CD14-positive monocyte (primary cell): Measurements from ENCODE around the gene USP34. TPM values are rescaled to one million over a fixed set of nuclear protein-coding genes. Genes with fewer than 3 reads are reported as not detected.
A peak's percentile ranks its signal among the peaks of the same experiment; 100 is the strongest.

Experiments
- DNase-seq, 3 donors: peaks; one replicate each; pipeline ENCODE4 v3.0.0-alpha.2; 2011 to 2022
- H2AFZ ChIP-seq: 2 replicates; pipeline ENCODE4 v1.6.0; 2012; ENCODE audit warnings: mild to moderate bottlenecking, low read depth, low read length, inconsistent platforms; ENCODE audit not compliant: insufficient read depth, poor library complexity, severe bottlenecking
- H3K27ac ChIP-seq, 2 donors: 1 replicate in 1 of 2; 2 replicates in 1 of 2; pipeline ENCODE4 v1.5.1; 2012 to 2013; ENCODE audit warnings: low read length in 2 of 2, control low read depth in 1 of 2, inconsistent platforms in 1 of 2, low read depth in 1 of 2, mild to moderate bottlenecking in 1 of 2
- H3K27me3 ChIP-seq, 2 donors: one replicate each; pipeline versions ENCODE4 v1.6.0 to v1.6.1; 2011 to 2013; ENCODE audit warnings: low read length in 2 of 2; ENCODE audit not compliant: control insufficient read depth in 2 of 2, insufficient read depth in 2 of 2
- H3K36me3 ChIP-seq, 2 donors: replicated peaks in 1 of 2; 1 replicate in 1 of 2; 2 replicates in 1 of 2; pipeline versions ENCODE4 v1.5.1 to v1.6.1; 2012 to 2013; ENCODE audit warnings: low read length in 2 of 2, control low read depth in 1 of 2, inconsistent platforms in 1 of 2, mild to moderate bottlenecking in 1 of 2; ENCODE audit not compliant: insufficient read depth in 2 of 2, control insufficient read depth in 1 of 2
- H3K4me1 ChIP-seq, 2 donors: 1 replicate in 1 of 2; 2 replicates in 1 of 2; pipeline versions ENCODE4 v1.5.1 to v1.6.1; 2012 to 2013; ENCODE audit warnings: low read length in 2 of 2, control low read depth in 1 of 2, inconsistent platforms in 1 of 2, mild to moderate bottlenecking in 1 of 2, moderate library complexity in 1 of 2; ENCODE audit not compliant: insufficient read depth in 2 of 2, control insufficient read depth in 1 of 2
- H3K4me2 ChIP-seq: replicated peaks from 2 replicates; pipeline ENCODE3; 2012; ENCODE audit warnings: low read length, moderate library complexity, mild to moderate bottlenecking; ENCODE audit not compliant: poor library complexity, severe bottlenecking; ENCODE audit errors: extremely low read depth
- H3K4me3 ChIP-seq, 3 experiments: fragments of 200-600 bp in 1 of 3; sonication (generic) in 1 of 3; replicated peaks in 1 of 3; 1 replicate in 2 of 3; 2 replicates in 1 of 3; pipeline ENCODE4 v1.5.1; 2011 to 2013; ENCODE audit warnings: low read length in 3 of 3, mild to moderate bottlenecking in 3 of 3, control low read depth in 2 of 3, low read depth in 2 of 3, inconsistent platforms in 1 of 3, moderate library complexity in 1 of 3
- H3K79me2 ChIP-seq: 2 replicates; pipeline ENCODE4 v1.6.0; 2012; ENCODE audit warnings: mild to moderate bottlenecking, control low read depth, inconsistent platforms, low read length, moderate library complexity; ENCODE audit not compliant: insufficient read depth
- H3K9ac ChIP-seq: 2 replicates; pipeline ENCODE4 v1.6.0; 2017; ENCODE audit warnings: low read length, mild to moderate bottlenecking; ENCODE audit not compliant: insufficient read depth, poor library complexity, severe bottlenecking
- H3K9me3 ChIP-seq, 2 donors: replicated peaks in 1 of 2; 1 replicate in 1 of 2; 2 replicates in 1 of 2; pipeline versions ENCODE4 v1.5.1 to v1.6.1; 2012 to 2013; ENCODE audit warnings: low read length in 2 of 2, control low read depth in 1 of 2; ENCODE audit not compliant: control insufficient read depth in 1 of 2, insufficient read depth in 1 of 2
- H4K20me1 ChIP-seq: 2 replicates; pipeline ENCODE4 v1.6.0; 2012; ENCODE audit warnings: mild to moderate bottlenecking, low read length, control low read depth, moderate library complexity; ENCODE audit not compliant: insufficient read depth
- H3K27ac Mint-ChIP-seq, 7 donors: one replicate each; pipeline ENCODE4 v1.8.0; 2020; ENCODE audit warnings: mild to moderate bottlenecking in 7 of 7, mixed read lengths in 7 of 7, moderate library complexity in 6 of 7, inconsistent platforms in 2 of 7
- H3K27me3 Mint-ChIP-seq, 3 donors: one replicate each; pipeline ENCODE4 v1.8.0; 2021 to 2022; ENCODE audit warnings: low read depth in 3 of 3, mild to moderate bottlenecking in 3 of 3, mixed read lengths in 3 of 3, moderate library complexity in 3 of 3, inconsistent platforms in 1 of 3
- H3K36me3 Mint-ChIP-seq, 2 donors: one replicate each; pipeline ENCODE4 v1.8.0; 2020; ENCODE audit warnings: mixed read lengths in 2 of 2, inconsistent platforms in 1 of 2, mild to moderate bottlenecking in 1 of 2
- H3K4me1 Mint-ChIP-seq: one replicate; pipeline ENCODE4 v1.8.0; 2020; ENCODE audit warnings: mild to moderate bottlenecking, mixed read lengths
- H3K4me3 Mint-ChIP-seq, 2 donors: one replicate each; pipeline ENCODE4 v1.8.0; 2020; ENCODE audit warnings: mild to moderate bottlenecking in 2 of 2, mixed read lengths in 2 of 2, moderate library complexity in 1 of 2
- H3K9me3 Mint-ChIP-seq, 7 donors: one replicate each; pipeline ENCODE4 v1.8.0; 2020 to 2022; ENCODE audit warnings: mixed read lengths in 7 of 7, mild to moderate bottlenecking in 6 of 7, moderate library complexity in 6 of 7, inconsistent platforms in 2 of 7
- WGBS: methylation state at CpG from one replicate; pipeline ENCODE4 v1.1.5; 2013; ENCODE audit warnings: missing lambda C conversion rate; ENCODE audit not compliant: insufficient coverage; 5-methylcytosine and 5-hydroxymethylcytosine counted together
- intact Hi-C, 2 donors: fragments of 100-400 bp; cut with micrococcal nuclease; formaldehyde crosslinking; loops; one replicate each; pipeline versions ENCODE4 v1.15.0 to v1.15.1; 2023
- polyA plus RNA-seq, 3 donors: library from polyadenylated mRNA; depleted of rRNA in 1 of 3; unstranded in 2 of 3; stranded (reverse) in 1 of 3; fragments of 300-500 nt in 2 of 3; fragments of >200 nt in 1 of 3; fragmentation: Illumina TruSeq in 2 of 3; gene quantifications; 1 replicate in 2 of 3; 2 replicates in 1 of 3; pipeline ENCODE4 v1.2.3, GENCODE V29; 2012 to 2021
- TF ChIP-seq, protein P1 (sequence below): fragments of 200-600 bp; IDR thresholded peaks from one replicate; pipeline ENCODE4 v1.8.0; 2022; ENCODE audit warnings: antibody characterized with exemption, mild to moderate bottlenecking

USP34 gene
- polyA plus RNA-seq, 3 donors, result 2.8 to 47.2 (median 5.9) TPM

DNA sequence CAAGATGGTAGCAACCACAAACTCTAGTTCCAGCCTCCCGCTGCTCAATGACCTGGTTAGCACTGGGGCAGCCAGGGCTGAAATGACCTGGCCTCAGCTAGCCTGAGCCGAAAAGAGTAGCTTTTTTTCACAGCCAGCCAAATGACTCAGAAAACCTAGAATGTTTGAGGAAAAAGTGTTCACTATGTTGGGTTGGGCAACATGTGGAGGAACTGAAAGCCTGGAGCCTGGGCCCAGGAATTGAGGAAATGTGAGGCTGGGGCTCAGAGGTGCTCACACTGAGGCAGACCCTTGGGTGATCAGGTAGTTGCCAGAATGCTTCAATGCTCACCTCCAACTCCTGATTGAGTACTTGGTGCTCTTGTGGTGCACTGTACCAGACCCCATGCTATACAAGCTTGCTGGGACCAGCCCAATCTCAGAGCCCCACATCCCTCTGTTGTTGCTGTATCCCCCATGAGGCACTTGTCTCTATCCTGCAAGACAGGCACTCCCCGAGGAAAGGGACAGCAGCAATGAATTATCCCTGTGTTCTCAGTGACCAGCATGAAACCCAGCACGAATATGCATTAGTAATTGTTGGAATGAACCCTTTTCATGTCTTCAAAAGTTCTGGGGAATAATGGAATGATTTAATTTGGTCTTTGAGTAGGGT, 116.2 kb downstream of the USP34 start:
- Histone ChIP-seq H3K36me3 (peaks cover 11 to 35% of the 10 kb centered on the region in 2 donors), H3K79me2 (peaks cover 12% of the 10 kb centered on the region), H3K4me1 (peaks cover 7 to 20% of the 10 kb centered on the region in 2 donors), H3K4me2 (no peak overlapping the region), H3K4me3 (no peak overlapping the region), H4K20me1 (peaks cover 43% of the 10 kb centered on the region), H3K27ac (peak overlapping the region; percentile 24 to 54), H3K9me3 (no peaks in the 10 kb centered on the region), H3K27me3 (no peaks in the 10 kb centered on the region), H2AFZ (no peak overlapping the region), H3K9ac (no peak overlapping the region)
- peaks cover 0 to 6% (median 3%) of the 10 kb centered on the region in 7 donors for H3K9me3 Mint-ChIP-seq
- intact Hi-C loops, result no loop called here
- H3K4me3 Mint-ChIP-seq, result no peak overlapping the region
- DNase-seq, result peak; percentile 10 to 50 (median 11)
- 69% methylated on average over 3 of the region's 4 CpGs for WGBS
- H3K36me3 Mint-ChIP-seq, result peaks cover 36 to 51% of the 10 kb centered on the region in 2 donors
- TF ChIP-seq, protein P1, sequence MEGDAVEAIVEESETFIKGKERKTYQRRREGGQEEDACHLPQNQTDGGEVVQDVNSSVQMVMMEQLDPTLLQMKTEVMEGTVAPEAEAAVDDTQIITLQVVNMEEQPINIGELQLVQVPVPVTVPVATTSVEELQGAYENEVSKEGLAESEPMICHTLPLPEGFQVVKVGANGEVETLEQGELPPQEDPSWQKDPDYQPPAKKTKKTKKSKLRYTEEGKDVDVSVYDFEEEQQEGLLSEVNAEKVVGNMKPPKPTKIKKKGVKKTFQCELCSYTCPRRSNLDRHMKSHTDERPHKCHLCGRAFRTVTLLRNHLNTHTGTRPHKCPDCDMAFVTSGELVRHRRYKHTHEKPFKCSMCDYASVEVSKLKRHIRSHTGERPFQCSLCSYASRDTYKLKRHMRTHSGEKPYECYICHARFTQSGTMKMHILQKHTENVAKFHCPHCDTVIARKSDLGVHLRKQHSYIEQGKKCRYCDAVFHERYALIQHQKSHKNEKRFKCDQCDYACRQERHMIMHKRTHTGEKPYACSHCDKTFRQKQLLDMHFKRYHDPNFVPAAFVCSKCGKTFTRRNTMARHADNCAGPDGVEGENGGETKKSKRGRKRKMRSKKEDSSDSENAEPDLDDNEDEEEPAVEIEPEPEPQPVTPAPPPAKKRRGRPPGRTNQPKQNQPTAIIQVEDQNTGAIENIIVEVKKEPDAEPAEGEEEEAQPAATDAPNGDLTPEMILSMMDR, result no peak
- peaks cover 35% of the 10 kb centered on the region for H3K4me1 Mint-ChIP-seq
- H3K27ac Mint-ChIP-seq, result peak overlapping the region in 3 of 7 donors; percentile 7 to 59 (median 53)
- peaks cover 0 to 3% (median 0%) of the 10 kb centered on the region in 3 donors for H3K27me3 Mint-ChIP-seq

DNA sequence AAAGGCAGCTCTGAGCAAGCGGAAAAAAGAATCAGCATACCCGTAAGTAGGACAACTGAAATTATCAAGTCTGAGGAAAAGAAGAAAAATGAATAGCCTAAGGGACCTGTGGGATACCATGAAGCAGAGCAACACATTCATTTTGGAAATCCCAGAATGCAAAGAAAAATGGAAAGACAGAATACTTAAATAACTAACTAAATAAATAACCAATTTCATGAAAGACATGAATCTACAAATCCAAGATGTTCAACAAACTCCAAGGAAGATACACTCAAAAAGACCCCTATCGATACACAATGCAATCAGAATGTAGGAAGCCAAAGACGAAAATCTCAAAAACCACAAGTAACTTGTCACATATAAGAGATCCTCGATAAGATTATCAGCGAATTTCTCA, 117.0 kb downstream of the USP34 start:
- Histone ChIP-seq H4K20me1 (peaks cover 35% of the 10 kb centered on the region), H3K9ac (no peak overlapping the region), H3K4me1 (peaks cover 7 to 20% of the 10 kb centered on the region in 2 donors), H3K27me3 (no peaks in the 10 kb centered on the region), H3K4me3 (no peak overlapping the region), H3K27ac (no peak overlapping the region), H3K79me2 (peaks cover 12% of the 10 kb centered on the region), H3K9me3 (no peaks in the 10 kb centered on the region), H3K36me3 (peaks cover 15 to 42% of the 10 kb centered on the region in 2 donors), H2AFZ (no peak overlapping the region), H3K4me2 (no peak overlapping the region)
- no peak for DNase-seq
- peaks cover 0 to 6% (median 3%) of the 10 kb centered on the region in 7 donors for H3K9me3 Mint-ChIP-seq
- H3K36me3 Mint-ChIP-seq, result peaks cover 34 to 53% of the 10 kb centered on the region in 2 donors
- H3K4me1 Mint-ChIP-seq, result peaks cover 35% of the 10 kb centered on the region
- intact Hi-C loops, result no loop called here
- TF ChIP-seq, protein P1, result no peak
- 100% methylated on average over 1 of the region's 6 CpGs for WGBS
- peaks cover 0 to 3% (median 0%) of the 10 kb centered on the region in 3 donors for H3K27me3 Mint-ChIP-seq
- no peak overlapping the region for H3K4me3 Mint-ChIP-seq
- no peak overlapping the region for H3K27ac Mint-ChIP-seq
